Measurements from ENCODE around the gene COL6A3.
"Not testable (repeated sequence)": the region's sequence is repeated elsewhere in the genome, so short reads cannot be mapped to it uniquely, and the experiment has no call there.

COL6A3 gene

GRCh38 chr2:237354892-237355291, 59.1 kb downstream of the COL6A3 start:
- DNase-seq (ENCODE audit: low spot score): no peak
- Histone ChIP-seq H3K27ac (ENCODE audit: poor library complexity, severe bottlenecking) (no peak overlapping the region), H3K9me3 (ENCODE audit: severe bottlenecking) (no peaks in the 10 kb centered on the region), H3K36me3 (ENCODE audit: low read depth) (no peaks in the 10 kb centered on the region), H3K27me3 (ENCODE audit: insufficient read depth, poor library complexity, severe bottlenecking) (no peaks in the 10 kb centered on the region), H3K4me3 (ENCODE audit: severe bottlenecking) (no peak overlapping the region), H3K4me1 (ENCODE audit: insufficient read depth, poor library complexity, severe bottlenecking) (peaks cover 10% of the 10 kb centered on the region)
- no peak for TF ChIP-seq CTCF (IDR thresholded peaks at IDR 0.05; ENCODE audit: poor library complexity, severe bottlenecking)
- peak; percentile 72 for ATAC-seq (ENCODE audit: low read depth)

- not testable (repeated sequence) for H3K9me3 ChIP-seq (ENCODE audit: severe bottlenecking); ATAC-seq (ENCODE audit: low read depth); DNase-seq (ENCODE audit: low spot score); H3K36me3 ChIP-seq (ENCODE audit: low read depth); H3K27me3 ChIP-seq (ENCODE audit: insufficient read depth, poor library complexity, severe bottlenecking); H3K4me1 ChIP-seq (ENCODE audit: insufficient read depth, poor library complexity, severe bottlenecking); H3K27ac ChIP-seq (ENCODE audit: poor library complexity, severe bottlenecking); H3K4me3 ChIP-seq (ENCODE audit: severe bottlenecking)
Observed at GRCh38 chr2:237354172-237354571, 59.8 kb downstream of the COL6A3 start.

- Histone ChIP-seq H3K4me3 (ENCODE audit: severe bottlenecking) (no peak overlapping the region), H3K27me3 (ENCODE audit: insufficient read depth, poor library complexity, severe bottlenecking) (no peaks in the 10 kb centered on the region), H3K4me1 (ENCODE audit: insufficient read depth, poor library complexity, severe bottlenecking) (peaks cover 10% of the 10 kb centered on the region), H3K36me3 (ENCODE audit: low read depth) (no peaks in the 10 kb centered on the region), H3K9me3 (ENCODE audit: severe bottlenecking) (no peaks in the 10 kb centered on the region), H3K27ac (ENCODE audit: poor library complexity, severe bottlenecking) (no peak overlapping the region)
- ATAC-seq (ENCODE audit: low read depth) (no peak), DNase-seq (ENCODE audit: low spot score) (no peak)
- TF ChIP-seq CTCF (IDR thresholded peaks at IDR 0.05; ENCODE audit: poor library complexity, severe bottlenecking): no peak
Observed at GRCh38 chr2:237353215-237353614, 60.7 kb downstream of the COL6A3 start.

- no peak overlapping the region for H3K27ac ChIP-seq (ENCODE audit: poor library complexity, severe bottlenecking)
- H3K4me1 ChIP-seq (ENCODE audit: insufficient read depth, poor library complexity, severe bottlenecking): peaks cover 10% of the 10 kb centered on the region
- H3K4me3 ChIP-seq (ENCODE audit: severe bottlenecking): no peak overlapping the region
- no peak for DNase-seq (ENCODE audit: low spot score)
- no peaks in the 10 kb centered on the region for H3K27me3 ChIP-seq (ENCODE audit: insufficient read depth, poor library complexity, severe bottlenecking)
- no peak for ATAC-seq (ENCODE audit: low read depth)
- TF ChIP-seq CTCF (IDR thresholded peaks at IDR 0.05; ENCODE audit: poor library complexity, severe bottlenecking): no peak
- H3K9me3 ChIP-seq (ENCODE audit: severe bottlenecking): no peaks in the 10 kb centered on the region
- no peaks in the 10 kb centered on the region for H3K36me3 ChIP-seq (ENCODE audit: low read depth)
Observed at GRCh38 chr2:237352279-237352845, 61.6 kb downstream of the COL6A3 start.

- no peak for DNase-seq (ENCODE audit: low spot score)
- H3K27me3 ChIP-seq (ENCODE audit: insufficient read depth, poor library complexity, severe bottlenecking): no peaks in the 10 kb centered on the region
- ATAC-seq (ENCODE audit: low read depth): no peak
- H3K9me3 ChIP-seq (ENCODE audit: severe bottlenecking): no peaks in the 10 kb centered on the region
- TF ChIP-seq CTCF (IDR thresholded peaks at IDR 0.05; ENCODE audit: poor library complexity, severe bottlenecking): no peak
- H3K27ac ChIP-seq (ENCODE audit: poor library complexity, severe bottlenecking): no peak overlapping the region
- peaks cover 10% of the 10 kb centered on the region for H3K4me1 ChIP-seq (ENCODE audit: insufficient read depth, poor library complexity, severe bottlenecking)
- no peaks in the 10 kb centered on the region for H3K36me3 ChIP-seq (ENCODE audit: low read depth)
- no peak overlapping the region for H3K4me3 ChIP-seq (ENCODE audit: severe bottlenecking)
Observed at GRCh38 chr2:237351796-237352195, 62.2 kb downstream of the COL6A3 start.
